ENCODE results near the gene ERV3-1.
A peak's percentile ranks its signal among the peaks of the same experiment; 100 is the strongest.
"Not testable (repeated sequence)": the region's sequence is repeated elsewhere in the genome, so short reads cannot be mapped to it uniquely, and the experiment has no call there.

The ERV3-1 gene

GRCh38 chr7:64990216-64990615 lies 16.3 kb downstream of the ERV3-1 start:
- Histone ChIP-seq H3K27ac (no peak overlapping the region), H3K36me3 (ENCODE audit: insufficient read depth, low read length) (no peaks in the 10 kb centered on the region), H3K9me3 (ENCODE audit: low read depth, low read length) (no peaks in the 10 kb centered on the region; the same call in 1 of the 2 replicates), H3K9ac (ENCODE audit: insufficient read length) (no peak overlapping the region), H3K4me3 (no peak overlapping the region)
- no peak for DNase-seq (ENCODE audit: low read depth, low spot score)
- no peak for TF ChIP-seq FOXP2 (optimal IDR thresholded peaks at IDR 0.05; ENCODE audit: control extremely low read depth, extremely low read length, insufficient read depth)
- TF ChIP-seq POLR2AphosphoS5 (IDR thresholded peaks at IDR 0.05; ENCODE audit: borderline replicate concordance, low read depth, low read length), result no peak
- TF ChIP-seq EZH2 (IDR thresholded peaks at IDR 0.05), result no peak

- H3K36me3 ChIP-seq (ENCODE audit: insufficient read depth, low read length), result peaks cover 11% of the 10 kb centered on the region
- H3K27ac ChIP-seq, result no peak overlapping the region
- no peak for TF ChIP-seq EZH2 (IDR thresholded peaks at IDR 0.05)
- no peak for TF ChIP-seq FOXP2 (optimal IDR thresholded peaks at IDR 0.05; ENCODE audit: control extremely low read depth, extremely low read length, insufficient read depth)
- H3K4me3 ChIP-seq, result no peak overlapping the region
- no peaks in the 10 kb centered on the region; the same call in 1 of the 2 replicates for H3K9me3 ChIP-seq (ENCODE audit: low read depth, low read length)
- no peak for DNase-seq (ENCODE audit: low read depth, low spot score)
- H3K9ac ChIP-seq (ENCODE audit: insufficient read length), result no peak overlapping the region
These were observed 27.8 kb downstream of the ERV3-1 start for GRCh38 chr7:64978497-64979203.

GRCh38 chr7:64965594-64965993 lies 40.9 kb downstream of the ERV3-1 start:
- Histone ChIP-seq H3K36me3 (ENCODE audit: insufficient read depth, low read length) (no peaks in the 10 kb centered on the region), H3K9me3 (ENCODE audit: low read depth, low read length) (no peaks in the 10 kb centered on the region), H3K9ac (ENCODE audit: insufficient read length) (no peak overlapping the region), H3K27ac (no peak overlapping the region), H3K4me3 (no peak overlapping the region)
- TF ChIP-seq EZH2 (IDR thresholded peaks at IDR 0.05) (no peak), FOXP2 (optimal IDR thresholded peaks at IDR 0.05; ENCODE audit: control extremely low read depth, extremely low read length, insufficient read depth) (no peak)
- DNase-seq (ENCODE audit: low read depth, low spot score), result no peak

DNA sequence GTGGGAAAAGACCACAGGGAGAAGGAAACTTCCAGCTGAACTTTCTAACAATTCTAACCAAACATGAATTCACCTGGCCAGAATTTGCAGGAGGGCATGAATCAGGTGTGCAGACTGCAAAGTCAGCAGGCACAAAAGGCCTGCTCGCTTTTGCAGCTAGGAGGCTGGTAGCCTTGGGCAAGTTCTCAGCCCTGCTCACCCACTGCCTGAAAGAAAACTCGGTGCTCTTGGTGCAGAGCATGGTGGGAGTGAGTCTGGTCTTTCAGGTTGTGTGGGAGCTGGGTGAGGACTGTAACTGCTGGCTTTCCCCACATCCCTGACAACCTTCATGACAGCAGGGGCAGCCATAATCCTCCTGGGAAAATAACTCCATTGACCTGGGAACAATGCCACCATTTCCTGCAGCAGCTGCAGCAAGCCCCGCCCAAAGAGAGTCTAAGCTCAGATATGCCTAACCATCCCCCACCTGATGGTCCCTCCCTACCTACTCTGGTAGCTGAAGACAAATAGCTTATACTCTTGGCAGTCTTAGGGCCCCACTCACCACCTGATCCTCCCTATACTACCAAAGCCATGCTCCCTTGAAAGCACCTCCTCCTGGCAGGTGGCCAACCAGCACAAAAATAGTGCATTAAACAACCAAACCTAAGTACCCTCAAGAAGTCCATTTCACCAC lies 47.3 kb downstream of the ERV3-1 start:
- Histone ChIP-seq H3K9me3 (ENCODE audit: low read depth, low read length) (no peaks in the 10 kb centered on the region), H3K9ac (ENCODE audit: insufficient read length) (no peak overlapping the region), H3K4me3 (no peak overlapping the region), H3K36me3 (ENCODE audit: insufficient read depth, low read length) (no peaks in the 10 kb centered on the region), H3K27ac (no peak overlapping the region)
- DNase-seq (ENCODE audit: low read depth, low spot score), result no peak
- TF ChIP-seq POLR2AphosphoS5 (IDR thresholded peaks at IDR 0.05; ENCODE audit: borderline replicate concordance, low read depth, low read length) (no peak), FOXP2 (optimal IDR thresholded peaks at IDR 0.05; ENCODE audit: control extremely low read depth, extremely low read length, insufficient read depth) (no peak), EZH2 (IDR thresholded peaks at IDR 0.05) (no peak)

DNA sequence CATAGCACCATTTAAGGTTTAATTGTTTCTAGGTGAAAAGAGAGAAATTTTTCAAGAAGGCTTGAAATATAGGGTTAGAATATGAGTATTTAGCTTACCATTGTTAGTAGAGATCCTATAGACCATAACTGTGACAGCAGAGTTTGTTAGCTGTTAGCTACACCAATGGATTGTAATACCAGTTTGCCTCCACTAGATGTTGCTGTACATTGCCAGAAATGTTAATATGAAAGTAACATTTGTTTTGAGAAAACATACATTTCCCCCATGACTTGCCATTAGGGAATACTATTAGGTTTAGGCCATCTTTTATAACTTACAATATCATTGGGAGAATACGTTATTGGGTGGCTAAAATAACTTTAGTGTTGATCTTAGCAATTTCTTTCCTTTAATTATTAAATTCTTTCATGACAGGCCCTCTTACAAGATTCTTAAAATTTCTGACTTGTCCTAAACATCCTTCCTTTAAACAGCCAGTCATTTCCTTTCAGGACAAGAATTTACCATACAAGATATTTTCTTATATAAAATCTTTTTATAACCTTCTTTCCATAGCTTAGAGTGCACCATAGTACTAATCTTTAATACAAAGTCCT lies 55.1 kb downstream of the ERV3-1 start:
- Histone ChIP-seq H3K36me3 (ENCODE audit: insufficient read depth, low read length) (no peaks in the 10 kb centered on the region), H3K27ac (no peak overlapping the region), H3K9ac (ENCODE audit: insufficient read length) (no peak overlapping the region), H3K4me3 (no peak overlapping the region), H3K9me3 (ENCODE audit: low read depth, low read length) (no peaks in the 10 kb centered on the region)
- TF ChIP-seq FOXP2 (optimal IDR thresholded peaks at IDR 0.05; ENCODE audit: control extremely low read depth, extremely low read length, insufficient read depth), result no peak
- peak; percentile 30 for DNase-seq (ENCODE audit: low read depth, low spot score)

GRCh38 chr7:64950673-64951072 lies 55.8 kb downstream of the ERV3-1 start:
- H3K9ac ChIP-seq (ENCODE audit: insufficient read length); H3K4me3 ChIP-seq; H3K27ac ChIP-seq; H3K36me3 ChIP-seq (ENCODE audit: insufficient read depth, low read length); DNase-seq (ENCODE audit: low read depth, low spot score); H3K9me3 ChIP-seq (ENCODE audit: low read depth, low read length): not testable (repeated sequence)

- H3K36me3 ChIP-seq (ENCODE audit: insufficient read depth, low read length); DNase-seq (ENCODE audit: low read depth, low spot score); H3K4me3 ChIP-seq; H3K9ac ChIP-seq (ENCODE audit: insufficient read length); H3K27ac ChIP-seq; H3K9me3 ChIP-seq (ENCODE audit: low read depth, low read length): not testable (repeated sequence)
These were observed 57.7 kb downstream of the ERV3-1 start for GRCh38 chr7:64948774-64949173.

DNA sequence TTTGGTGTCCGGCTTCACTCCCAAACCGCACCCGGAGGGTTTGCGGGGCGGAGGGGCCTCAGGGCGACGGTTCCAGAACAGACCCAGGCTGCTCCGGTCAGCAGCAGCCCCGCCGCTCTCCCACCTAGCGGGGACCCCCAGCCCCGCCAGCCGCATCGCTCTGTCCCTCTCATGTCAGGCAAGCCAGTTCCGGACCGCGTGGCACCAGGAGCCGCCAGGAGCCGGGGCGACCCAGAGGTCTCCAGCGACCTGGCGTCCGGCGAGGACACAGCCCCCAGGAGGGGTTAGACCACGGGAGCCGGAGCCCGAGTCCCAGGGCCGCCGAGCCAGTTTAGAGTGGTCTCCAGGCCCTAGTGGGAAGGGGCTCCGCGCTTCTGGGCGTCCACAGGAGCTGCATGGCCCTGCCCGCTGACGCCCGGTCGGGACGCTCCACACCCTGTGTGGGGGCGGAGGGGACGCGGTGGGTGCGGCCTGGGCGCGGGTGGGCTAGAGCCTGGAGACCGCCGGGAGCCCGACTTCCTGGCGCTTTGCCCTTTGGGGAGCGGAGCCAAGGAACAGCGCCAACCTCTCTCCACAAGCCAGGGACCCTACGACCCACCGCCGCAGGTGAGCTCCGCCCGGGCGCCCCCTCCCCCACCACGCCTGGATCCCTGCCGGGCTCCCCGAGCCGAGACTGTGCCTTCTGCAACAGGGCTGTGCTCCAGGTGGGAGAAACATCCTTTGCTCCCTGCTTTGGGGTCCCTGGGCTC lies 59.1 kb downstream of the ERV3-1 start:
- H3K9ac ChIP-seq (ENCODE audit: insufficient read length), result no peak overlapping the region
- TF ChIP-seq EZH2 (IDR thresholded peaks at IDR 0.05), result peak; percentile 11
- no peak for TF ChIP-seq POLR2AphosphoS5 (IDR thresholded peaks at IDR 0.05; ENCODE audit: borderline replicate concordance, low read depth, low read length)

More for the DNA sequence above, 59.1 kb downstream of the ERV3-1 start:
- Histone ChIP-seq H3K9me3 (ENCODE audit: low read depth, low read length) (no peaks in the 10 kb centered on the region), H3K36me3 (ENCODE audit: insufficient read depth, low read length) (no peaks in the 10 kb centered on the region), H3K4me3 (no peak overlapping the region), H3K27ac (no peak overlapping the region)
- DNase-seq (ENCODE audit: low read depth, low spot score), result no peak
